AG20443 (cell line): ENCODE measurements around the gene RAB31.

ENCODE experiments used
- DNase-seq: peaks from one replicate; pipeline ENCODE4 v3.0.0; 2012; ENCODE audit warnings: low spot score, mixed read lengths

The RAB31 gene

GRCh38 chr18:9791991-9792390 is 83.9 kb downstream of the RAB31 start:
- DNase-seq, result no peak

GRCh38 chr18:9792565-9793245 is 84.6 kb downstream of the RAB31 start:
- DNase-seq, result no peak

- DNase-seq, result no peak
These were observed 87.9 kb downstream of the RAB31 start for GRCh38 chr18:9796011-9796410.

DNA sequence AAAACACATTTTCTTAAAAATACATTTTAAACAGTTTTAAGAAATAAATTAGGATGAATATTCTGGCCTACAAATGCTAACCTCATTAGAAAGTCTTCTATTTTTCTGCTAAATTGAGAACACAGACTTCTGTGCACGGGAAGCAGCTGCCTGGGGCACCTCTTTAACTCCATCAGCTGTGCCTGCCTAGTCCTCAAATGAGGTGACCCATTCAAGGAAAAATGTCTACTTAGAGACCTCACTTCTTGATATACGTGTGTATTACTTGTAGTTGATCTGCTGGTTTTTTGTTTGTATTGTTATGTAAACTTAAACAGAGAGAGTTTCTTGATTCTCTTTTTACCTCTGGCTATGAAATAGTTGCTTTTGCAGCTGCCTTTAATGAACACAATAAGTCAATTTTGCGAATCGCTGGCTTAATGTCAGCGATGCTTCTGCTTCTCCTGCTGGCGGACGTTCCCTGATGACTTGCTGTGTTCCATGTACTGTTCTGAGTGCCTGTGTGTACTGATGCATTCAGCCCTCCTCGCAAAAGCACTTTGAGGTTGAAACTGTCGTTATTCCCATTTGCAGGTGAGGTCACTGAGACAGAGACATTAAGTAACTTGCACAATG is 88.9 kb downstream of the RAB31 start:
- DNase-seq, result peak; percentile 40

DNA sequence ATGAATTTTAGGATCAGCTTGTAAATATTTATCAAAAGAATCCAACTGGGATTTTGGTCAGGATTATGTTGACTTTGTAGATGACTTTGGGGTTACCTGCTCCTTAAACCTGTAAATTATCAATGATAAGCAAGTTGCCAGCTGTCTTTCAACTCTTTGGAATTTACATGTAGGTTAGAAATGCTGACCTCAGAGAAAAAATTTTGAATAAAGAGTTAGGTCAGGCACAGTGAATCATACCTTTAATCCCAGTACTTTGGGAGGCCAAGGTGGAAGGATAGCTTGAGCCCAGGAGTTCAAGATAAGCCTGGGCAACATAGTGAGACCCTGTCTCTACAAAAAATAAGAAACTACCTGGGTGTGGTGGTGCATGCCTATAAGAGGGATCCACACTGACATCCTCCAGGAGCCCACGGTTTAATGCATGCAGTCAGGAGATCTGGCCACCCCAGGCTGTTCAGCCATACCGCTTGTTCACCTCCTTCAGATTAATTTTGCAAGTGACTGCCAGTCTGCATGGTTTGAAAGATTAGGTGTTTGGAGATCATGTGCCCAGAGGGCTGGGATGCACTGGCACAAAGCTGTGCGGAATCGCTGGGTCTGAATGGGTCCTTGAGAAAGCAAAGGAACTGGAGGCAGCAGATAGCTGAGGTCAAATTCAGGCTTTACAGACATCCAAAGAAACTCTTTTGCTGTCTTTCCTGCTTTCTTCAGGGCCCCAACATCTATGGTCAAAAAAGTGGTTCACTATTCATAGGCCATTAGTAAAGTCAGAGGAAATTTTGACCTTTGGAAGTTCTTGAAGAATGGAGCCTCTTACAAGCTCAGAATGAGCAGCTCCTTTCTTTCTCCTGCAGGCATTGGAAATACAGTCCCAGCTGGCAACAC is 94.3 kb downstream of the RAB31 start:
- no peak for DNase-seq

- no peak for DNase-seq
These were observed 95.1 kb downstream of the RAB31 start for GRCh38 chr18:9803063-9803697.

GRCh38 chr18:9803698-9804516 is 95.8 kb downstream of the RAB31 start:
- no peak for DNase-seq

GRCh38 chr18:9804517-9805104 is 96.5 kb downstream of the RAB31 start:
- DNase-seq, result no peak

DNA sequence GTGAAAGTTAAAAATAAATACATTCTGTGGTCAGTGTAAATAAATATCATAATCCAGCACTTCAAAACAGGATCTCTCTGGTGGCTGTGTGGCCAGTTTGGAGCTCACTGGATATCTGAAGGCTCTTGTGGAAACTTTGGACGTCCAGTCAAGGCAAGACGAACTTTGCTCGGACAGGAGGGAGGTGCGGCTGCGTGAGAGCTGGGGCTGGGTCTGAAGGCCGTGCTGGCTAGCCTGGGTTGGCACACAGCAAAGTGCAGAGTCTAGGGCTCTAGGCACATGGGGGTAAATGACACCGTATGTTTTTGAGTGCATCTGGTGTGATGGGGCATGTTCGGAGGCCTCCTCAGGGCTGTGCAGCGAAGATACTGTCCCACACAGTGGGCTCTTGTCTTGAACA is 98.8 kb downstream of the RAB31 start:
- DNase-seq, result no peak

DNA sequence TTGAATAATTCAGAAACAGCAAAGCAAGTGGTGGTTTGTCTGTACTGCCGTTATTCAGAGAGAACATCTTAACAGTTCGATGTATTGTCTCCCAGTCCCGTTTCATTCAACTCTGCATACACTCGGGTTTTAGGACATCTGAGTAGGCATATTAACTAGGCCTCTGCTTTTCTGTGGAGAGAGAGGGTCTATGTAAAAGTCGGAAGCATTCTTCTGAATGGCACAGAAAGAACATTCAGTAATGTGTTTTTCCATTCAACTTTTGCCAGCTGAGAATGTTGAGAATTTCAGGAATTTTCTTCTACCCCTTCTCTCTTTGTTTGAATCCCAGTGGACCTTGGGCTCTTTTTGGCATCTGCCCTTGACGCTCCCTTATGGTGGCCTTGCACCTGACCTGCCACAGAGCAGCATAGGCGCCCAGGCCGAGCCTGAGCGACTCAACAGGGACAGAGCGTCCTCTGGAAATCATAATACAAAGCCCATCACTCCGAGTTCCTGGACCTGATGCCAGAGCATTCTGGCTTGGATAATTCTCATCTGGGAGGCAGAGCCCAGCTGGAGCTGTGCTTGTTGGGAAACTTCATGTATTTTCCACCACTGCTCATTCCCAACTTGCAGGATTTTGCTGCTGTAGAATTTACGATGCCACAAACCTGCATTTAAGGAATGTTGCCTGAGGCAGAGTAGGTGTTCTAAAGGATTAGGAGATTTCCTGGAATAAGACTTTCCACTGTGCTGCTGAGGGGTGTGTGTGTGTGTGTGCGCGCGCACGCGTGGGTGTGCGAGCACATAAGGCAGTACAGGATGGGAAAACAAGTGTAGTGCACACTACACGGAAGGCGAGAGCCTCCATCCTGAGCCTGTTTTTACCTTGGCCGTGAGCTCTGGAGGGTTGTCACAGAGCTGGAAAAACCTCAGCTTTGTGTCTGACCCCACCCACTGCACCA is 100.5 kb downstream of the RAB31 start:
- DNase-seq, result peak; percentile 59

DNA sequence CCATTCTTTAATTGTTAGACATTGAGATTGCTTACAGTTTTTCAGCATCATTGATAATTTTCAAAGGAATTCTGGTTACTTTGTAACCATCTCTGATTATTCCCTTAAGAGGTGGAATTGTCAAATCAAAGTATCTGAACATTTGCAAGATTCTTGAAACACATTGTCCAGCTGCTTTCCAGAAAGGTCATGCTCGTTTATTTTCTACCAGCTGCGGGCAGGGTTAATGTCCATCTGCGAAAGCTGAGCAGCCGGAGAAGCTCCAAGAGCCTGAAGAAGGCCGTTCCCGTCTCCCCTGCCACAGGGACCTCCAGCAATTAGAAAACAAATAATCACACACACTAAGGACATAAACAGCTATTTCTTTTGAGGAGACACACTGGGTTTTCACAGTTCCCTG is 101.6 kb downstream of the RAB31 start:
- DNase-seq, result no peak

GRCh38 chr18:9810299-9810698 is 102.2 kb downstream of the RAB31 start:
- no peak for DNase-seq

- no peak for DNase-seq
These were observed 103.0 kb downstream of the RAB31 start for GRCh38 chr18:9810994-9811705.

DNA sequence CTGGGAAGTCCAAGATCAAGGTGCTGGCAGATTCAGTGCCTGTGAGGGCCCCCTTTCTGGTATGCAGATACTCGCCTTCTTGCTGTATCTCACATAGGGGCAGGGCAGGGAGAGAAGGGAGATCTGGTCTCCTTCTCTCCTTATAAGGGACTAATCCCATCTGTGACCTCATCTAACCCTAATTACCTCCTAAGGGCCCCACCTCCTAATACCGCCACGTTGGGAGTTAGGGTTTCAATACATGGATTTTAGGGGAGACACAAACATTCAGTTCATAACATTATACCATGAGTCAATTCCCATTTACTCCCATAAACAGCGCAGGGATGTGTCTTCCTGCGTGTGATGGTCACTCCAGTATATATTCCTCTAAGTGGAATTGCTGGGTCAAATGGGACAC is 103.9 kb downstream of the RAB31 start:
- DNase-seq, result no peak

GRCh38 chr18:9814431-9814830 is 106.3 kb downstream of the RAB31 start:
- DNase-seq, result peak; percentile 62

DNA sequence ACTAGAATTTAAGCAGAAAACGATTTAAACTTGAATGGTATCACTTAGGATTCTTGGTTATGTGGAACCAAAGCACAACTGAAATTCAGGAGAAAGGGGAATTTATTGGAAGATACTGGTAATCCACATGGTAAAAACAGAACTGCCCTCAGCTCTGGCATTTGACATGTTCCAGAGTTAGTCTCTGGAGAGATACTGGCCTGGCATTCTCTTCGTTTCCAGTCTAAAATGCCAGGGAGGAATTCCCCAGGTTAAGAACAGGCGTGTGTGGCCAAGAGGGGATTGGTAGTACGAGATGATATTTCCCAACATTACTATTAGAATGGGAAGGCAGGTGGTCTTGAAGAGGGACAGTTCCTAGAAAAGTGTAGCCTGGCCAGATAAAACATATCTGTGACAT is 109.2 kb downstream of the RAB31 start:
- DNase-seq, result no peak

DNA sequence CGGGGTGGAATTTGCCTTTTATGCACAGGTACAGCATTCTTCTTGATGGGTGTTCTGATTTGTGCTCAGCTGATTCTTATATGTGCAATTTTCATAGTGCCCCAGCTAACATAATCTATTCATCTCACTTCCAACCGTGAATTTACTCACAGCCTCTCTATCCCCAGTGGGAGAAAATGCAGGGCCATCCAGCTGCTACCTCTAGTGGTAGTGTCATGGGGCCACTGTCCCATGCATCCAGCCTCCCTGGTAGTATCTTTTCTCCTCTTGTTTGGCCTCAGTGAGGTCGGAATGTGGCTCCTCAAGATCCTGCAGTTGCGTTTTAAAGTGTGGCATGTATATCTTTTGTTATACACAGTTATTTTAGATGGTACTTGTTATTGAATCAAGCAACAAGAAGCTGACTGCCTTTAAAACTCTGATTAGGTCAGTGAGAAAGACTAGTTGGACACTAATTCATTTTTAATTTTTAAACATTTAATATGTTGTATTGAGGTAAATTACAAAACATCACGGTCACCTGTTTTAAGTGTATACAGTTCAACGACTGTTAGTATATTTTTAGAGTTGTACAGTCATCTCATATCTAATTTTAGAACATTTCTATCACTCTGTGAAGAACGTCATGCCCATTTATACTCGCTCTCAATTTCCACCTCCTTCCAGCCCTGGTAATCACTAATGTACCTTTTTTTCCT is 109.8 kb downstream of the RAB31 start:
- DNase-seq, result no peak

GRCh38 chr18:9818423-9818734 is 110.3 kb downstream of the RAB31 start:
- DNase-seq, result no peak

DNA sequence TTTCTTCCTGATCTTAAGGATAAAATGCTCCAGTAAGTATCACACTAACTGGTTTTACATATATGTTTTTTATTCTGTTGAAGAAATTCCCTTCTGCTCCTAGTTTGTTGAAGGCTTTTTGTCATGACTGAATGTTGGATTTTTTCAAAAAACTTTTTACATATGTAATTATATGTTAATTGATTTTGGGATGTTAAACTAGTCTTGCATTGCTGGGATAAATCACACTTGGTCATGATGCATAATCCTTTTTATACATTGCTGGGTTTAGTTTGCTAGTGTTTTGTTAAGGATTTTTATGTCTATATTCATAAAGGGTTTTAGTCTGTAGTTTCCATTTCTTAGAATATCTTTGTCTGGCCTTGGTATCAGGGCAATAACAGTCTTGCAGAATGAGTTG is 112.0 kb downstream of the RAB31 start:
- no peak for DNase-seq
